Stimulated activated CD8-positive, alpha-beta memory T cell treated with anti-CD3 and anti-CD28 coated beads, Interleukin-2, amount 100 ng/mL, for 48 hours (primary cell): Measurements from ENCODE around the gene TAS1R2.
"Not testable (repeated sequence)": the region's sequence is repeated elsewhere in the genome, so short reads cannot be mapped to it uniquely, and the experiment has no call there.

Experiments
- DNase-seq, 2 donors: peaks; one replicate each; pipeline ENCODE4 v3.0.0-alpha.2; 2020; ENCODE audit warnings: low read depth in 2 of 2

TAS1R2 gene

DNA sequence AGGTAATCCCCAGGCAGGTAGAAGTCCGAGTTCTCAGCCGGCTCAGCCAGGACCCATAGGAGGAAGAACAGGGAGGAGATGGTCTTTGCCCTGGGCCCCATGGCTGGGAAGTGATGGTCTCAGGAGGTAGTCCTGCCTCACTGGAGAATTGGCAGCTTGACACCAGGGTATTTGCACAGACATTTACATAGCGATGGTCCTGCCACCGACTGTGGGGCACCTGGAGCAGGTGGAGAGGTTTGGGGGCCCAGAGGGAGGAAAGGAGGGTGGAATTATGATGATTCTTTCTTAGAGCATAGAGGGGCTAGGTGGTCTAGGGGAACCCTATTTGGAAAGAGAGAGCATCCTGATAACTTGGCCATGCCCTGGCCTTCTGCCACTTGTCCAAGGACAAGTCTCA lies at the start of gene TAS1R2:
TAS1R2 (minus strand) TSS at position 101 of the 400 bp plus-strand sequence; CDS start at position 101, 0 bp downstream.
- no peak for DNase-seq

DNA sequence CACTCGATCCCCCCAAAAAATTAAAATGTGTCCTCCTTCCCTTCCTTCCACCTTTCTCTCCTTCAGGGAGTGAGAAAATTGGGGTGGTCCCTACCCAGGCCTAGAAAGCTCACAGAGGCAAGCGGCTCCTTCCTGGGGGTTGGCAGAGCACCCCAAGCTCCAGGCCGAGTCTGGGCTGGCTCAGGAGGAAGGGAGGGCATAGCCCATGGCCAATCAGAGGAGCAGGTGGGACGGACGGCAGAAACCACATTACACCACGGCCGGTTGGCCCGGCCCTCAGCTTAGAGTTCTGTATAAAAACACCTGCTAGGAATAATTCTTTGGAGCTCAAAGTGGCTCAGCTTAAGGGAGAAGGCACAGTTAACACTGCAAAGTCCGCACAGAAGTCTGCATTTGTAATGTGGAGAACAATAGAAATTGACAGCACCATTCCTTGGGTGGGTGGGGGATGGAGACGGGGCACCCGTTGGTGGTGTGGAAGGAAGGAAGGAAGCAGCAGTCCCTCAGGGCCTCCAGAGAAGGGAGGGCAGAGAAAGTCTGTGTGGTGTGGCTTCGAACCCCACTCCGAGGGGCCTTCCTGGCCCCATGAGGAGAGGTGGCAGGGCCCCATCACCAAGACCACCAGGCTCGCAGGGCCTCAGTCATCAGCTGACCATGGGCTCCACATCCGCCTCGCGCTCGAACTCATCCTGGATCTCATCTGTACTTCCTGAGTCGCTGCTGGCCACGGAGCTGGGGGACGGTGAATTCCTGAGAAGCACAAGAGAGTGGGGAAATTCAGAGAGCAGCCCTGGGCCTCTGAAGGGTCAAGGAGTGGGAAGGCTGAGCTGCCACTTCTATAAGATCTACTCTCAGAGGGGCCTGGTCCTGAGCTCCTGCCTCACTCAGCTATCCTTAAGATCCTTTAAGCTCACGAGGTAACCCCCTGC lies 48.7 kb upstream of the TAS1R2 start:
- no peak for DNase-seq

GRCh38 chr1:18907021-18907916 lies 47.8 kb upstream of the TAS1R2 start:
- no peak for DNase-seq

DNA sequence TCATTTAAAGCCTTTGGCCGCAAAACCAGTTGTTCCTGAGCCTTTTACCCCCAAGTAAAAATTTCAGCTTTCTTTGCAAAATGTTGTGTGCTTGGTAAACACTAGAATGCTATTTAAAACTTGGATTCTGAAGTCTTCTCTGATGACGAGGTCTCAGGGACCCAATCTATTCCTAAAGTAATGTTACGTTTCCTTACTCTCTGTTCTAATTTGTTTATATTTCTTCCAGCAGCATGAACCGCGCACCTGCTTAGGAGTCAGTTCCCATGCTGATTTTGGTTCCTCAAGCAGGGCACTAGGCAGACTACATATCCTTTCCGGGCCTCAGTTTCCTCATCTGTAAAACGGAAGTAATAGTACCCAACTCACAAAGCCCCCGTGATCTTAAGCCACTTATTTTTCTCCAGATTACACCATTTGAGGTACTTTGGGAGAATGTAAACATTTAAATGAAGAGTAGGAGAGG lies 43.9 kb upstream of the TAS1R2 start:
- DNase-seq, result no peak

DNA sequence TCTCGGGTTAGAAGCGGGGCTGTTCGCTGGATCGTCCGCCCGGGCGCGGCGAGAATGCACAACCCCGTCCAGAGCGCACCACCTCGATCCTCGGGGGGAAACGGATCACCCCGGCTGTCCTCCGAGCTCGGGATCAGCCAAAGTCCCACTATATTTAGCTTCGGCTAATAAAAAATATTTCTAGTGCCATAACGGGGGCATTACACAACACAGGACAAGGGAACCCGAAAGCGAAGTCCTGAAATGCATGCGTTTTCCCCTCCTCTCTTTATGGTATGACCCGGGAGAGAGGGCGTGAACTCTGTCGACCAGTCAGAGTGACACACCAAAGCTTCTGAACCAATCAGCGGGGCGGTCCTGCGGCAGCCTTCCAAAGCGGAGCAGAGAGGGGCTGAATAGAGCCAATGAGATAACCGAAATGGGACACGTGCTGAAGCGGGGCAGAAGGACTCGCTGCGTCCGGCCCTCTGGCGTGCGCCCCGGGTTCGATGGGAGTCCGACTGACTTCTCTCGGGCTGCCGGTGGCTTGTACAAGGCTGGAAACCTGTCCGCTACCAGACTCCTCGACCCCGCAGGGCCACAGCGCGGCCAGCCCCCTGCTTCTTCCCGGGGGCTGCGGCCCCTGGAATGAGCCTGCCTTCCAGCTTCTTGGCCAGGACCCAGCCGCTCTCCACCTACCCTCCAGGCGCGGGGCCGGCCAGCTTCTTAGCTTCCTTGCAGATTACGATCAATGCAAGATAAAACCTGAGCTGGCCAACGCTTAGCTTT lies 43.2 kb upstream of the TAS1R2 start, which contains the start of gene ALDH4A1:
ALDH4A1 (minus strand) TSS at position 33 of the 768 bp plus-strand sequence; CDS start at position 1, 32 bp downstream.
- DNase-seq, result peak; percentile 84 to 86

- DNase-seq, result peak in 1 of 2 donors; percentile 10
Measured at GRCh38 chr1:18901952-18902522, 42.6 kb upstream of the TAS1R2 start.

DNA sequence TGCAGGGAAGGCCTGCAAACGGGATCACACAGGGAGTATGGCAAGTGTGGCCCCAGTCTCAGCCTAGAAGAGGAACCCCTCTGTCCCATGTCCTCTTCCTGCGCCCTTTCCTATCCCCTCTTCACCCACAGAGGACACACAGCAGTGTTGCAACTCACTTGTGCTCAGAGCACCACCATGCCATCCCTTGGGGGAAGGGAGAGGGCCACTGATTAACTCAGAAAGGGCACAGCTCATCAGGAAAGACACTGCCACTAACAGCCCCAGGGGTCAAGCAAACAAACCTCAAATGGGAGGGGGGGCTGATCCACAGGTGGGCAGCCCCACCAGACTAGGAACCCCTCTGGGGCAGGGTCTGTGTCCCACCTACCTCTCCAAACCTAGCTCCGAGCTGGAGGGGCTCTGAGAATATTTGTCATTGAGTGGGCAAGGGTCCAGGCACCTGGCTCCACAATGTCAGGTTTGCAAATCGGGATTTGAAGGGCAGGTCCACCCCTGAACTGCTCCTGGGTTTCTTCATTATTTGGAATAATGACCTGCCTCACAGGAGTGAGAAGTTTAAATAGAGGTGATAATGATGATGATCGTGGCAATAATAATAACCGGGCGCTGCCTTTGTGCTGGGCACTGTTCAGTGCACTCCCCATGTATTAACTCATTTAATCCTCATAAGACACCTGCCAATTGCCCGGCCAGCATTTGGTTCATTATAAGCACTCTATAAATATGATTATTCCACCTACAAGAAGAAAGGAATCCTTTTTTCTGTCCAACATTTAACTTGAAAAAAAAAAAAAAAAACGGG lies 41.9 kb upstream of the TAS1R2 start:
- DNase-seq, result no peak

DNA sequence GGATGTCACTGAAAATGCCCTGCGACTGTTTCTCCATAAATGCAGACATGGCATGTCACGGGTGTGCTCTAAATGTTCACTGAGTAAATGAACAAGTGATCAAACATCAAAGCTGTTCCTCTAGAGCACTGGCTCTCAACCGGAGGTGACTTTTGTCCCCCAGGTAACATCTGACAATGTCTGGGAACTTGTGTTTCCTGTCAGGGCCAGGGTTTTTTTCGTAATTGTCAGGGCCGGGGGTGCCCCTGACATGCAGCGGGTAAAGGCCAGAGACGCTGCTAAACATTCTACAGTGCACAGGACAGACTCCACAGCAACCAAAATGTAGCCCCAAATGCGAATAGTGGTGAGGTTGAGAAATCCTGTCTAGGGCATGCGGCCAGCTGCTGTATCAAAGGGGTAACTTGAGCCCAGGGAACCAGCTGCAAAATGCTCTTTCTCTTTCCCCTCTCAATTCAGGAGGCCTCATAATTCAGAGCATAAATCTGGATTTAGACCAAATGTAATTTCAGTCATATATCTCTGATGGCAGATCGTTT lies 40.9 kb upstream of the TAS1R2 start:
- DNase-seq, result no peak

DNA sequence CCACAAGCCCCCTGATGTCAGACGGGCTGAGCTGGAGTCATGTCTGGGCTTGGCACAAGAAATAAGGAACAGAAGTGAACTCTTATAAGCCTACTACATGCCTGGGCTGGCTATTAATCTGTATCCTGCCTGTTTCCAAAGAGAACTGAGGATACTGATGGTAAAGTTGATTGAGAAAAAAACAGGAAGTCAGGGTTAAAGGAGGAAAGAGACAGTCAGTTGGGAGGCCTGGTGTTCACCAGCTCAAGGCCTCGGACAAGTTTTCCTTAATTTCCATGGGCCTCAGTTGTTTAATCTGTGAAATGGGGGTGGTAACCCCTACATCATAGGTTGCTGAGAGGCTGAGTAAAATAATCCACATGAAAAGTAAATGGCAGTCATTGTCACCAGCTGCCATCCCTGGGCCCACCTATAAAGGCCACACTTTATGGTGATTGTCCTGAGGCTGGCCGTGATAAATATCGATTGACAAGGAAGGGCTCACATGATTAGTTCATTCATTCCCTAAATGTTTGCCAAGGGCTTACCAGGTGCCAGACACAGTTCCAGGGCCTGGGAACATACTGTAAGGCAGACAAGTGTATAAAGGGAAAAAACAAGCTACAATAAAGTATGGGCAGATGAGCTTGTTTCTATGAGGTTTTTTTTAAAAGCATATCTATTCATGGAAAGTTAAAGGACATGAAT lies 40.0 kb upstream of the TAS1R2 start:
- DNase-seq, result no peak

DNA sequence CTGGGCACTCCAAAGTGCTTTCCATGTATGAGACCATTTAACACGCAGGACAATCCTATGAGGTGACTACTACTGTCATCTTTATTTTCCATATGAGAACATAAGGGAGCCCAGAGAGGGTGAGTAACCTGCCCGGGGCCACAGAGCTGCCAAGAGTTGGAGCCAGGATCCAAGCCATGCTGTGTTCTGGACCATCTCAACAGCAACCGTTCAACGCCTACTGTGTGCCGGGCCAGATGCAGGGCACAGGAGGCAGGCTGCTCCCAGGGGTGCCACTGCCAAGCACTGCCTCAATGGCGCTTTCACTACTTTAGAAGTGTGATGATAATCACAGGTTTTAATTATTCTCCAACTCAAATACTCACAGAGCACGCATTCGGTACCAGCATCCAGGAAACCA lies 39.1 kb upstream of the TAS1R2 start:
- DNase-seq, result no peak

- DNase-seq, result no peak
Measured at GRCh38 chr1:18895317-18895716, 35.9 kb upstream of the TAS1R2 start.

- no peak for DNase-seq
Measured at GRCh38 chr1:18893120-18893519, 33.7 kb upstream of the TAS1R2 start.

- DNase-seq, result not testable (repeated sequence)
Measured at GRCh38 chr1:18891858-18892257, 32.4 kb upstream of the TAS1R2 start.

GRCh38 chr1:18891426-18891780 lies 31.9 kb upstream of the TAS1R2 start:
- no peak for DNase-seq

- no peak for DNase-seq
Measured at GRCh38 chr1:18890706-18891425, 31.4 kb upstream of the TAS1R2 start.

GRCh38 chr1:18886003-18886335 lies 26.5 kb upstream of the TAS1R2 start:
- DNase-seq, result no peak

- DNase-seq, result no peak
Measured at GRCh38 chr1:18885311-18886002, 26.0 kb upstream of the TAS1R2 start.

DNA sequence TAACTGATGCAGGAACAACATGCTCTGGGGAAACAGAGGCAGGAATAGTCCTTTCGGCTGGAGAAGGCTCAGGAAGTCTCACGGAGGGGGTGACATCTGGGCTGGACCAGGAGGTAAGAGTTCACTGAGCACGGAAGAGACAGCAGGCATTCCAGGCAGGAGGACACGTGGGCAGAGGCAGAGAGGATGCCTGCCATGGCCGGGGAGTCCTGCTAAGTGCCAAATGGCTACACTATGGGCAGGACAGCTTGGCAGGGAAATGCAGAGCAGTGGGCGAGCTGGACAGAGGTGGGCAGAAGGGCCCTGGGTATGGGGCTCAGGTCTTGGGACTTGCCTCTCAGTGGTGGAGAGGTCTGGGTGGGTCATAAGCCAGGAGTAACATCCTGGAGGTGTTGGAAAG lies 25.3 kb upstream of the TAS1R2 start:
- no peak for DNase-seq

DNA sequence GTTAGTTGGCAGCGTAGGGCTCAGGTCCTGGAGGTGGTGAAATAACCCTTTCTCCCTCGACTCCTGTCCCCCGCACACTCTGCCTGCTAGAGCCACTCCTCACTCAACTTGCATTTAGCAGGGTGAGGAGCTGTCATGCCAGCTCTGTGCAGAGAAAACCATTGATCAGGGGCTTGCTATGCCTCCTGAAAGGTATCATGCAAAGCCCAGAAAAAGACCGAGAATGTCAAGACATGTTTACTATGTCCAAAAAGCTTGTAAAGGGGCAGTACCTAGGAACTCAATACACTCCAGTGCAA lies 24.9 kb upstream of the TAS1R2 start:
- no peak for DNase-seq
